SU-DHL-6 (cell line): ENCODE results near the gene COQ5.

Experiments
- H2AFZ ChIP-seq: fragments of 200-600 bp; sonication (generic); 2 replicates; pipeline ENCODE4 v1.6.1; 2014; ENCODE audit warnings: low read depth, mild to moderate bottlenecking, moderate library complexity, mixed read lengths, antibody characterized with exemption, low read length; ENCODE audit not compliant: severe bottlenecking
- H3F3A ChIP-seq: fragments of 200-600 bp; shearing (Covaris generic); 2 replicates; pipeline ENCODE4 v1.6.0; 2016; ENCODE audit warnings: antibody characterized with exemption, mild to moderate bottlenecking; ENCODE audit not compliant: insufficient read depth
- H3K27ac ChIP-seq: fragments of 200-600 bp; sonication (generic); 2 replicates; pipeline ENCODE4 v1.5.1; 2016; ENCODE audit warnings: low read depth, mild to moderate bottlenecking, low read length, moderate library complexity, mixed read lengths
- H3K27me3 ChIP-seq: fragments of 200-600 bp; sonication (generic), shearing (Covaris generic); 2 replicates; pipeline ENCODE4 v1.6.0; 2014; ENCODE audit warnings: mild to moderate bottlenecking, low read length
- H3K36me3 ChIP-seq: fragments of 200-600 bp; sonication (generic); 2 replicates; pipeline ENCODE4 v1.6.1; 2014; ENCODE audit warnings: mild to moderate bottlenecking, low read length, mixed read lengths
- H3K4me2 ChIP-seq: fragments of 300-600, 200-600 bp; shearing (Covaris generic), sonication (generic); 2 replicates; pipeline ENCODE4 v1.6.0; 2014; ENCODE audit warnings: low read length, low read depth, mild to moderate bottlenecking; ENCODE audit not compliant: poor library complexity, severe bottlenecking
- H3K4me3 ChIP-seq: fragments of 200-600 bp; sonication (generic); 2 replicates; pipeline ENCODE4 v1.5.1; 2014; ENCODE audit warnings: antibody characterized with exemption, low read length, mild to moderate bottlenecking, mixed read lengths; ENCODE audit not compliant: insufficient read depth, poor library complexity, severe bottlenecking
- H3K79me2 ChIP-seq: fragments of 200-600 bp; sonication (generic); 2 replicates; pipeline ENCODE4 v1.6.1; 2014; ENCODE audit warnings: mild to moderate bottlenecking, low read length, moderate library complexity; ENCODE audit not compliant: insufficient read depth
- H3K9ac ChIP-seq: fragments of 200-600 bp; sonication (generic); 2 replicates; pipeline ENCODE4 v1.7.0; 2014; ENCODE audit warnings: mild to moderate bottlenecking, low read length
- H3K9me2 ChIP-seq: fragments of 200-600 bp; sonication (generic); replicated peaks from 2 replicates; pipeline ENCODE4 v1.6.1; 2014; ENCODE audit warnings: low read length; ENCODE audit not compliant: insufficient read depth
- H3K9me3 ChIP-seq: fragments of 200-600 bp; sonication (generic); 2 replicates; pipeline ENCODE4 v1.6.1; 2014; ENCODE audit warnings: low read length, mixed read lengths; ENCODE audit not compliant: insufficient read depth
- H4K20me1 ChIP-seq: fragments of 200-600 bp; sonication (generic); 2 replicates; pipeline ENCODE4 v1.6.1; 2014; ENCODE audit warnings: low read depth, mild to moderate bottlenecking, antibody characterized with exemption, low read length, moderate library complexity, mixed read lengths
- EZH2phosphoT487 ChIP-seq: fragments of 200-600 bp; sonication (generic), shearing (Covaris generic); conservative IDR thresholded peaks from 2 replicates; pipeline ENCODE4 v1.6.1; 2018; ENCODE audit warnings: mild to moderate bottlenecking, antibody characterized with exemption, low read length, moderate library complexity, mixed read lengths
- TF ChIP-seq, protein P1 (sequence below): fragments of 200-600 bp; sonication (generic); IDR thresholded peaks from one replicate; pipeline ENCODE4 v1.5.1; 2017; ENCODE audit warnings: antibody characterized with exemption, mild to moderate bottlenecking, low read length, moderate library complexity; ENCODE audit not compliant: insufficient read depth, poor library complexity, severe bottlenecking

Gene COQ5

DNA sequence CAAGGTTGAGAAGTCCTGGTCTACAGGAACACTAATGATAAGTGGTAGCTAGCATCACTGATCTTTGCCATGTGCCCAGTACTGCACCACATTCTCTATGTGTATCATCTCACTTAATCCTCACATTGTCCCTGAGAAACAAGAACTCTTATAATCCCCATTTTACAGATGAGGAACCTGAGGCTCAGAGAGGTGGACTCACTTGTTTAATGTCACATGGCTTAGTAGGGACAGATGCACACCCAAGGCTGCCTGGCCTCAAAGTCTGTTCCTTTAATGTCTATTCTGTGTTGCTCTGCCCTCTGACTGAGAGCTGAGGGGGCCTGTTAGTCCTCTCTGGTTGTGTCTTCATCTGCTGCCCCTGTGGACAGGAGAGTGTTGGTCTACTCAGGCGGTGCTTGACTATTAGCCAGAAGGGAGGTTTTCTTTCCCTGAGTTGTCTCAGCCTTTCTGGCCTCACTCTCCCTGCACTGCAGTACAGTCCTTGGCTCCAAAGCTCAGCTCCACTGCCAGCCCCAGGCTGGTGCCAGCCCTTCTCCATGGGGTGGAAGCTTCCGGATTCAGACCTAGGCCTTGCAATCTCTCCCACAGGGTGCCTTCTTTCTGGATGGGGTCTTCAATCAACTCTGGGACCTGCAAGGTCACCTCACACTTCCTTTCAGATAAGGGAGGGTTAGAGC is 38.0 kb downstream of the COQ5 start:
- Histone ChIP-seq H3K4me3 (no peak overlapping the region), H3K4me2 (no peak overlapping the region), H3K9me2 (no peaks in the 10 kb centered on the region), H3F3A (no peaks in the 10 kb centered on the region), H3K27me3 (no peaks in the 10 kb centered on the region), H3K9me3 (no peaks in the 10 kb centered on the region), H3K27ac (no peak overlapping the region), H4K20me1 (no peaks in the 10 kb centered on the region), H3K79me2 (peaks cover under 1% of the 10 kb centered on the region; the same call in 1 of the 2 replicates), H3K9ac (no peak overlapping the region), H2AFZ (no peak overlapping the region), H3K36me3 (no peaks in the 10 kb centered on the region)
- no peak for TF ChIP-seq EZH2phosphoT487
- TF ChIP-seq, protein P1, sequence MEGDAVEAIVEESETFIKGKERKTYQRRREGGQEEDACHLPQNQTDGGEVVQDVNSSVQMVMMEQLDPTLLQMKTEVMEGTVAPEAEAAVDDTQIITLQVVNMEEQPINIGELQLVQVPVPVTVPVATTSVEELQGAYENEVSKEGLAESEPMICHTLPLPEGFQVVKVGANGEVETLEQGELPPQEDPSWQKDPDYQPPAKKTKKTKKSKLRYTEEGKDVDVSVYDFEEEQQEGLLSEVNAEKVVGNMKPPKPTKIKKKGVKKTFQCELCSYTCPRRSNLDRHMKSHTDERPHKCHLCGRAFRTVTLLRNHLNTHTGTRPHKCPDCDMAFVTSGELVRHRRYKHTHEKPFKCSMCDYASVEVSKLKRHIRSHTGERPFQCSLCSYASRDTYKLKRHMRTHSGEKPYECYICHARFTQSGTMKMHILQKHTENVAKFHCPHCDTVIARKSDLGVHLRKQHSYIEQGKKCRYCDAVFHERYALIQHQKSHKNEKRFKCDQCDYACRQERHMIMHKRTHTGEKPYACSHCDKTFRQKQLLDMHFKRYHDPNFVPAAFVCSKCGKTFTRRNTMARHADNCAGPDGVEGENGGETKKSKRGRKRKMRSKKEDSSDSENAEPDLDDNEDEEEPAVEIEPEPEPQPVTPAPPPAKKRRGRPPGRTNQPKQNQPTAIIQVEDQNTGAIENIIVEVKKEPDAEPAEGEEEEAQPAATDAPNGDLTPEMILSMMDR: no peak

DNA sequence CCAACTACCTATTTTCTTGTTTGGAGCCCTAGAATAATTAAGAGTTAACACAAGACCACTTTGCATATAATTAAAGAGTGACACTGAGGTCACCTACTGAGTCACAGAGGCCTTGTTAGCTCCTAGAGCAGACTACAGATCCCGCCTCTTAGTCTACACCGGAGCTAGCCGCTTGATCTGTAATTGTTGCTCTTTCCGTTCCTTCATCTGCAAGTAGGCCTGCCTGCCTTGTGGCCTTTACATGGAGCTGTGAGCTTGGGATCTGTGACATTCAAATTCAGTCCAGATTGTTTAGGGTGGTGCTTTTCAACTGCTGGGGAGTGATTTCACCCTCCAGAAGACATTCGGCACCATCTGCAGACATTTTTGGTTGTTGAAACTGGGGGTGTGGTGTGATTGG is 38.6 kb downstream of the COQ5 start:
- no peaks in the 10 kb centered on the region for H3K9me2 ChIP-seq
- no peaks in the 10 kb centered on the region for H3K9me3 ChIP-seq
- no peak overlapping the region for H3K4me3 ChIP-seq
- H3K27me3 ChIP-seq: no peaks in the 10 kb centered on the region
- no peak overlapping the region for H3K27ac ChIP-seq
- H3K4me2 ChIP-seq: no peak overlapping the region
- TF ChIP-seq, protein P1: no peak
- no peak for TF ChIP-seq EZH2phosphoT487
- no peak overlapping the region for H2AFZ ChIP-seq
- no peak overlapping the region for H3K9ac ChIP-seq
- H3F3A ChIP-seq: no peaks in the 10 kb centered on the region
- no peaks in the 10 kb centered on the region for H3K36me3 ChIP-seq
- H4K20me1 ChIP-seq: no peaks in the 10 kb centered on the region
- no peaks in the 10 kb centered on the region for H3K79me2 ChIP-seq

DNA sequence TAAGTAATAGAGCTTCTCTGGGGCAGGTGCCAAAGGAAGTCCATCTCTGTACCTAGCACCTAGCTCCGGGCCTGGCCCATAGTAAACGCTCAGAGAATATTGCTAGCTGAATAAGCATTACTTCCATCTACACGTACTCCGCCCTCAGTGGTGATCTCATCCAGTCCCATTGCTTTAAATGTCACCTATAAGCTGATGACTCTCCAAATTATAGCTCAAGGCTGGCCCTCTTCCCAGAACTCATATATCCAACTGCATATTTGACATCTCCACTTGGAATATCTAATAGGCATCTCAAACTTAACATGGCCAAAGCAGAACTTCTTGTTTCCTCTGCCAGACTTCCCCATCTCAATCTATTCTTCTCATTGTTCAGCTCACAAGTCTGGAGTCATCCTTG is 39.9 kb downstream of the COQ5 start:
- H4K20me1 ChIP-seq: no peaks in the 10 kb centered on the region
- H3K36me3 ChIP-seq: no peaks in the 10 kb centered on the region
- H3K9me2 ChIP-seq: no peaks in the 10 kb centered on the region
- no peak overlapping the region for H3K4me3 ChIP-seq
- no peaks in the 10 kb centered on the region for H3K79me2 ChIP-seq
- no peaks in the 10 kb centered on the region for H3F3A ChIP-seq
- H3K9me3 ChIP-seq: no peaks in the 10 kb centered on the region
- TF ChIP-seq, protein P1: no peak
- no peak for TF ChIP-seq EZH2phosphoT487
- no peak overlapping the region for H3K27ac ChIP-seq
- H2AFZ ChIP-seq: no peak overlapping the region
- no peak overlapping the region for H3K4me2 ChIP-seq
- H3K27me3 ChIP-seq: no peaks in the 10 kb centered on the region
- no peak overlapping the region for H3K9ac ChIP-seq
